ENCODE data around the gene WDR73. TPM values are rescaled to one million over a fixed set of nuclear protein-coding genes. Genes with fewer than 3 reads are reported as not detected.

WDR73 gene
- total and polyA plus RNA-seq, 2 donors (not counting 3 experiments of a cell fraction or from before 2014, with no cell fraction given) = 29.0 to 29.1 TPM

- Histone ChIP-seq H3K36me3 (ENCODE audit: control insufficient read depth in 2 of 2, extremely low read depth in 1 of 2, insufficient read depth in 2 of 2, low read length in 2 of 2) (peaks cover 7 to 12% of the 10 kb centered on the region in 2 experiments), H3K9ac (replicated peaks; ENCODE audit: extremely low read depth, insufficient read depth, low read length) (no peak overlapping the region), H2AFZ (ENCODE audit: low read depth, low read length) (no peak overlapping the region), H3K9me1 (replicated peaks; ENCODE audit: control insufficient read depth, extremely low read depth, insufficient read depth, low read length) (no peaks in the 10 kb centered on the region), H3K27ac (ENCODE audit: insufficient read depth, low read depth, low read length) (no peak overlapping the region), H3K79me2 (ENCODE audit: control insufficient read depth, insufficient read depth, low read length) (peaks cover 7% of the 10 kb centered on the region), H3K4me3 (replicated peaks in 1 of 3; ENCODE audit: insufficient read depth in 1 of 3, low read depth in 1 of 3, low read length in 3 of 3) (no peak overlapping the region), H3K4me2 (ENCODE audit: insufficient read depth, low read length) (no peak overlapping the region), H3K9me3 (replicated peaks; ENCODE audit: control insufficient read depth, insufficient read depth, low read length) (no peaks in the 10 kb centered on the region), H3K4me1 (ENCODE audit: control insufficient read depth, extremely low read depth, insufficient read depth, low read length) (peaks cover 6% of the 10 kb centered on the region), H3K27me3 (ENCODE audit: control insufficient read depth in 2 of 2, insufficient read depth in 2 of 2, low read length in 2 of 2) (no peaks in the 10 kb centered on the region), H4K20me1 (replicated peaks; ENCODE audit: control insufficient read depth, extremely low read depth, insufficient read depth, low read length) (no peaks in the 10 kb centered on the region)
- dilution Hi-C loops (cut with MboI; ENCODE audit: extremely low pct_ligation_motif_present, low sequenced_read_pairs) = no loop called here
- TF ChIP-seq FOS (IDR thresholded peaks at IDR 0.05; ENCODE audit: borderline replicate concordance, insufficient read depth, low read length) = no peak
- no peak for TF ChIP-seq GATA2 (IDR thresholded peaks at IDR 0.05; ENCODE audit: insufficient read depth, insufficient read length, low read depth, low read length)
- TF ChIP-seq JUN (IDR thresholded peaks at IDR 0.05; ENCODE audit: borderline replicate concordance, insufficient read depth, insufficient read length, low read depth) = no peak
- TF ChIP-seq CTCF (IDR thresholded peaks at IDR 0.05; ENCODE audit: extremely low read depth in 1 of 2, insufficient read depth in 1 of 2, low read depth in 1 of 2, low read length in 2 of 2) = no peak
- no peak for TF ChIP-seq POLR2A (IDR thresholded peaks at IDR 0.05; ENCODE audit: low read depth, low read length)
- no peak for TF ChIP-seq EZH2 (IDR thresholded peaks at IDR 0.05; ENCODE audit: borderline replicate concordance, low read depth, low read length, severe bottlenecking)
- TF ChIP-seq MAX (IDR thresholded peaks at IDR 0.05; ENCODE audit: insufficient read depth, insufficient read length) = no peak
- no peak for TF ChIP-seq MYC (IDR thresholded peaks at IDR 0.05; ENCODE audit: low read depth, low read length)
- no peak for TF ChIP-seq POLR2AphosphoS5 (IDR thresholded peaks at IDR 0.05; ENCODE audit: insufficient read depth, low read depth, low read length)
- CTCF ChIA-PET = no interaction called here
- intact Hi-C loops (cut with micrococcal nuclease) = no loop called here
- DNase-seq (ENCODE audit: low read depth, low spot score) (no peak), FAIRE-seq (no peak)
- no TSS peak for BruUV-seq (replicated peaks)
- POLR2A ChIA-PET = no interaction called here
Observed at GRCh38 chr15:84684092-84684491, 30.0 kb upstream of the WDR73 start.
